IMR-90 (cell line): ENCODE results near the gene FBN1. TPM values are rescaled to one million over a fixed set of nuclear protein-coding genes. Genes with fewer than 3 reads are reported as not detected.

Source experiments
- ATAC-seq: fragments of 200-7000 bp; cut with Tn5 transposase; 2 replicates; pipeline ENCODE4 v1.9.1; 2020; ENCODE audit warnings: low read depth, mild to moderate bottlenecking, moderate library complexity
- BruUV-seq: library from RNA; stranded (reverse); fragments of 400-500 nt; replicated peaks from 2 replicates; lab custom pipeline; 2021; lab: Mats Ljungman, UMichigan
- CTCF ChIA-PET: fragments of 300-600 bp; formaldehyde crosslinking; extraction: SDS; loops from one replicate; lab custom pipeline; 2021; ENCODE audit warnings: antibody characterized with exemption; lab: Yijun Ruan, JAX
- POLR2A ChIA-PET: fragments of 300-600 bp; sonication (Branson Sonifier 250); formaldehyde crosslinking; loops from one replicate; lab custom pipeline; 2022; ENCODE audit warnings: antibody characterized with exemption; ENCODE audit not compliant: unreplicated experiment; lab: Charles Lee
- DNase-seq: peaks from one replicate; pipeline ENCODE4 v3.0.0; 2013
- H2AFZ ChIP-seq: replicated peaks from 2 replicates; pipeline ENCODE3; 2013; ENCODE audit warnings: low read length, mild to moderate bottlenecking; ENCODE audit not compliant: poor library complexity
- H2AK5ac ChIP-seq: 2 replicates; pipeline ENCODE4 v1.6.1; 2013; ENCODE audit warnings: low read depth, low read length, inconsistent platforms
- H2AK9ac ChIP-seq: replicated peaks from 2 replicates; pipeline ENCODE3; 2013; ENCODE audit warnings: mild to moderate bottlenecking, low read depth, low read length, moderate library complexity; ENCODE audit not compliant: poor library complexity
- H2BK120ac ChIP-seq: 2 replicates; pipeline ENCODE4 v1.6.1; 2013; ENCODE audit warnings: low read depth, low read length, inconsistent platforms
- H2BK15ac ChIP-seq: 3 replicates; pipeline ENCODE4 v1.6.1; 2013; ENCODE audit warnings: low read depth, low read length, inconsistent platforms
- H2BK20ac ChIP-seq: 2 replicates; pipeline ENCODE4 v1.6.1; 2013; ENCODE audit warnings: low read depth, mild to moderate bottlenecking, inconsistent platforms, low read length, moderate library complexity
- H2BK5ac ChIP-seq: 2 replicates; pipeline ENCODE4 v1.6.1; 2013; ENCODE audit warnings: mild to moderate bottlenecking, low read depth, low read length, inconsistent platforms; ENCODE audit not compliant: poor library complexity, severe bottlenecking
- H3K14ac ChIP-seq: replicated peaks from 2 replicates; pipeline ENCODE4 v1.6.1; 2013; ENCODE audit warnings: low read depth, low read length, inconsistent platforms
- H3K18ac ChIP-seq: 2 replicates; pipeline ENCODE4 v1.6.1; 2013; ENCODE audit warnings: low read depth, low read length, control low read depth
- H3K23ac ChIP-seq: 2 replicates; pipeline ENCODE4 v1.6.1; 2013; ENCODE audit warnings: low read depth, low read length, inconsistent platforms
- H3K27ac ChIP-seq: 2 replicates; pipeline ENCODE4 v1.5.1; 2013; ENCODE audit warnings: mild to moderate bottlenecking, control low read depth, low read length; ENCODE audit not compliant: insufficient read depth
- H3K27me3 ChIP-seq: 2 replicates; pipeline ENCODE4 v1.6.1; 2013; ENCODE audit warnings: low read length; ENCODE audit not compliant: control insufficient read depth, insufficient read depth
- H3K36me3 ChIP-seq: 2 replicates; pipeline ENCODE4 v1.6.1; 2013; ENCODE audit warnings: low read length, mixed read lengths; ENCODE audit not compliant: control insufficient read depth, insufficient read depth
- H3K4ac ChIP-seq: 2 replicates; pipeline ENCODE4 v1.6.1; 2013; ENCODE audit warnings: low read depth, low read length, inconsistent platforms
- H3K4me1 ChIP-seq: 2 replicates; pipeline ENCODE4 v1.6.1; 2013; ENCODE audit warnings: low read length, mixed read lengths; ENCODE audit not compliant: control insufficient read depth, insufficient read depth
- H3K4me2 ChIP-seq: 2 replicates; pipeline ENCODE4 v1.6.1; 2013; ENCODE audit warnings: low read depth, mild to moderate bottlenecking, control low read depth, low read length, moderate library complexity
- H3K4me3 ChIP-seq: 2 replicates; pipeline ENCODE4 v1.5.1; 2013; ENCODE audit warnings: low read depth, mild to moderate bottlenecking, control low read depth, low read length, moderate library complexity; ENCODE audit not compliant: insufficient read depth
- H3K56ac ChIP-seq: 2 replicates; pipeline ENCODE4 v1.6.1; 2013; ENCODE audit warnings: low read length, inconsistent platforms; ENCODE audit not compliant: insufficient read depth; ENCODE audit errors: extremely low read depth
- H3K79me1 ChIP-seq, 2 experiments: 2 replicates each; pipeline ENCODE4 v1.6.1; 2013; ENCODE audit warnings: low read length in 2 of 2, inconsistent platforms in 1 of 2, low read depth in 1 of 2
- H3K9ac ChIP-seq: 2 replicates; pipeline ENCODE4 v1.6.1; 2013; ENCODE audit warnings: low read depth, low read length, control low read depth
- H3K9me1 ChIP-seq: 2 replicates; pipeline ENCODE4 v1.6.1; 2013; ENCODE audit warnings: low read length, inconsistent platforms; ENCODE audit not compliant: insufficient read depth
- H3K9me3 ChIP-seq: 2 replicates; pipeline ENCODE4 v1.6.1; 2013; ENCODE audit warnings: low read length; ENCODE audit not compliant: control insufficient read depth, insufficient read depth
- H4K20me1 ChIP-seq: 2 replicates; pipeline ENCODE4 v1.6.1; 2013; ENCODE audit warnings: low read length, inconsistent platforms; ENCODE audit not compliant: insufficient read depth
- H4K5ac ChIP-seq: 2 replicates; pipeline ENCODE4 v1.6.1; 2013; ENCODE audit warnings: mild to moderate bottlenecking, low read depth, low read length, control low read depth
- H4K8ac ChIP-seq, 2 experiments: 2 replicates each; pipeline ENCODE4 v1.6.1; 2013; ENCODE audit warnings: low read depth in 2 of 2, low read length in 2 of 2, control low read depth in 1 of 2, inconsistent platforms in 1 of 2
- H4K91ac ChIP-seq: 2 replicates; pipeline ENCODE4 v1.6.1; 2013; ENCODE audit warnings: low read depth, low read length, inconsistent platforms; ENCODE audit not compliant: insufficient read depth
- BHLHE40 ChIP-seq: fragments of 150-350 bp; IDR thresholded peaks from 2 replicates; pipeline ENCODE4 v1.6.1; 2016; ENCODE audit warnings: mild to moderate bottlenecking, low read depth, low read length
- CHD1 ChIP-seq: IDR thresholded peaks from 2 replicates; pipeline ENCODE4 v1.6.1; 2012; ENCODE audit warnings: low read depth, low read length, improper control_type of control experiment
- CTCF ChIP-seq: conservative IDR thresholded peaks from 2 replicates; pipeline ENCODE4 v1.5.1; 2012; ENCODE audit warnings: mild to moderate bottlenecking, low read depth, low read length, improper control_type of control experiment
- FOS ChIP-seq: fragments of 150-350 bp; IDR thresholded peaks from 2 replicates; pipeline ENCODE4 v1.6.1; 2016; ENCODE audit warnings: low read depth, low read length
- MAZ ChIP-seq: IDR thresholded peaks from 2 replicates; pipeline ENCODE4 v1.6.1; 2012; ENCODE audit warnings: low read depth, mild to moderate bottlenecking, low read length, improper control_type of control experiment, moderate library complexity, borderline replicate concordance
- MXI1 ChIP-seq: IDR thresholded peaks from 2 replicates; pipeline ENCODE4 v1.6.1; 2012; ENCODE audit warnings: low read depth, mild to moderate bottlenecking, low read length, moderate library complexity, borderline replicate concordance
- NFE2L2 ChIP-seq: fragments of 150-350 bp; IDR thresholded peaks from 2 replicates; pipeline ENCODE4 v1.6.1; 2016; ENCODE audit warnings: low read depth, mild to moderate bottlenecking, low read length
- POLR2A ChIP-seq: IDR thresholded peaks from 2 replicates; pipeline ENCODE4 v1.6.1; 2012; ENCODE audit warnings: mild to moderate bottlenecking, low read depth, low read length
- RAD21 ChIP-seq: IDR thresholded peaks from 2 replicates; pipeline ENCODE4 v1.6.1; 2012; ENCODE audit warnings: low read length, improper control_type of control experiment
- RCOR1 ChIP-seq: IDR thresholded peaks from 2 replicates; pipeline ENCODE4 v1.6.1; 2012; ENCODE audit warnings: mild to moderate bottlenecking, low read length, improper control_type of control experiment; ENCODE audit not compliant: insufficient replicate concordance
- RFX5 ChIP-seq: IDR thresholded peaks from 2 replicates; pipeline ENCODE4 v1.8.0; 2012; ENCODE audit warnings: low read depth, mild to moderate bottlenecking, low read length, moderate library complexity
- WGBS, 2 experiments: methylation state at CpG; one replicate each; pipeline versions ENCODE4 v1.1.5 to v1.1.7; 2013; ENCODE audit warnings: missing lambda C conversion rate in 2 of 2; ENCODE audit not compliant: insufficient read length in 1 of 2; ENCODE audit errors: extremely low coverage in 2 of 2; 5-methylcytosine and 5-hydroxymethylcytosine counted together
- dilution Hi-C: fragments of 300-500 bp; cut with HindIII; formaldehyde crosslinking; loops from one replicate; pipeline ENCODE4 v1.14.3; 2018; ENCODE audit warnings: low sequenced_read_pairs; ENCODE audit not compliant: unreplicated experiment
- in situ Hi-C: fragments of 300-500 bp; cut with MboI; formaldehyde crosslinking; loops from 3 replicates; pipeline ENCODE4 v1.14.3; 2019; ENCODE audit warnings: low sequenced_read_pairs, inconsistent platforms, mixed read lengths
- intact Hi-C: fragments of 100-400 bp; cut with micrococcal nuclease; formaldehyde crosslinking; loops from 2 replicates; pipeline ENCODE4 v1.10.0; 2022
- polyA plus RNA-seq, 3 experiments: library from polyadenylated mRNA; depleted of rRNA; stranded (reverse); fragments of >200 nt; gene quantifications; 2 replicates each; pipeline ENCODE4 v1.2.3, GENCODE V29; 2012; ENCODE audit warnings: low replicate concordance in 1 of 3
- total RNA-seq: library from RNA; depleted of rRNA; stranded (reverse); fragments of >200 nt; gene quantifications from 2 replicates; pipeline ENCODE4 v1.2.3, GENCODE V29; 2012
- TF ChIP-seq, protein P1 (sequence below): fragments of 150-350 bp; IDR thresholded peaks from 2 replicates; pipeline ENCODE4 v1.6.1; 2017; ENCODE audit warnings: mild to moderate bottlenecking, antibody characterized with exemption, low read length, low read depth

FBN1 gene
- total and polyA plus RNA-seq, 2 of the 4 experiments (the other 2 are of a cell fraction), result 134 to 283 TPM

DNA sequence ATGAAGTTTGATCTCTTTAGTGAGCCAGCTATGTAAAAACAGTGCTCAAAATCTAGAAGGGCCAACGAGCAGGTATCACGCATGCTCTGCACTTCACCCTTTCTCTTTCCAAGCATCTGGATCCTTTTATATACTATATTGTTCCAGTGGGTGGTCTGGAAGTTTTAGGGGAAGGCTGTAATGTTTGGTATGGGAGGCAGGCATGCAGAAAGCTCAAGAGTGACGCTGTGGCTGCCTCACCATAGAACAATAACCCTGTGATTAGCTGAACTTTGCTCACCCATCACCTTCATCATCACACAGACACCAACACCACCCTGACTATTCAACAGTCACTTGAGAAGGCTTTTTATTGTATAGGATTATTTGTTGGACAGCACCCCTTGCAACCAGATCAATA is 81.6 kb downstream of the FBN1 start:
- intact Hi-C loops, result no loop called here
- no peaks in the 10 kb centered on the region for H3K9me3 ChIP-seq
- no peak overlapping the region for H3K4me2 ChIP-seq
- H2BK20ac ChIP-seq, result no peak overlapping the region
- WGBS, 2 experiments, result no CpG with 5 or more reads among the region's 3 CpGs
- H3K18ac ChIP-seq, result no peak overlapping the region
- CTCF ChIA-PET, result interaction anchor here (0.6 kb wide), 1 partner anchor 35 kb away, joined by 3 read pairs; no protein-coding TSS in a partner anchor
- TF ChIP-seq BHLHE40 (no peak), RCOR1 (no peak), POLR2A (no peak), RFX5 (no peak), FOS (no peak), MAZ (no peak), RAD21 (no peak), NFE2L2 (no peak), CTCF (no peak), MXI1 (no peak), CHD1 (no peak)
- TF ChIP-seq, protein P1, sequence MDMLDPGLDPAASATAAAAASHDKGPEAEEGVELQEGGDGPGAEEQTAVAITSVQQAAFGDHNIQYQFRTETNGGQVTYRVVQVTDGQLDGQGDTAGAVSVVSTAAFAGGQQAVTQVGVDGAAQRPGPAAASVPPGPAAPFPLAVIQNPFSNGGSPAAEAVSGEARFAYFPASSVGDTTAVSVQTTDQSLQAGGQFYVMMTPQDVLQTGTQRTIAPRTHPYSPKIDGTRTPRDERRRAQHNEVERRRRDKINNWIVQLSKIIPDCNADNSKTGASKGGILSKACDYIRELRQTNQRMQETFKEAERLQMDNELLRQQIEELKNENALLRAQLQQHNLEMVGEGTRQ, result no peak
- peak overlapping the region; percentile 41; the same call in 1 of the 2 replicates for H3K23ac ChIP-seq
- no peaks in the 10 kb centered on the region for H3K36me3 ChIP-seq
- 0 out of 2 replicates have a peak overlapping the region, but pooled peaks have one; percentile 15 for H2BK120ac ChIP-seq
- H3K27me3 ChIP-seq, result no peaks in the 10 kb centered on the region
- peak overlapping the region; percentile 17; the same call in 1 of the 2 replicates for H2AK5ac ChIP-seq
- no peak overlapping the region for H4K5ac ChIP-seq
- no peak overlapping the region for H3K4me3 ChIP-seq
- H3K9ac ChIP-seq, result no peak overlapping the region
- H2BK5ac ChIP-seq, result peak overlapping the region; percentile 14
- H2BK15ac ChIP-seq, result 0 out of 3 replicates have a peak overlapping the region, but pooled peaks have one; percentile 34
- H3K79me1 ChIP-seq, result peaks cover 32 to 67% of the 10 kb centered on the region in 2 experiments
- H3K14ac ChIP-seq, result peak overlapping the region; percentile 7; the same call in 1 of the 2 replicates
- DNase-seq (no peak), ATAC-seq (no peak)
- H2AK9ac ChIP-seq, result peak overlapping the region; percentile 50
- H4K8ac ChIP-seq, result no peak overlapping the region; a peak in 1 of 4 replicates
- dilution Hi-C loops, result no loop called here
- H2AFZ ChIP-seq, result no peak overlapping the region
- H3K4me1 ChIP-seq, result peaks cover 17% of the 10 kb centered on the region
- H3K27ac ChIP-seq, result no peak overlapping the region
- no peak overlapping the region for H3K4ac ChIP-seq
- in situ Hi-C loops, result no loop called here
- BruUV-seq, result no TSS peak
- peaks cover 10% of the 10 kb centered on the region for H3K9me1 ChIP-seq
- H3K56ac ChIP-seq, result no peak overlapping the region
- POLR2A ChIA-PET, result no interaction called here
- H4K20me1 ChIP-seq, result peaks cover 7% of the 10 kb centered on the region; the same call in 1 of the 2 replicates
- peak overlapping the region; percentile 12; the same call in 1 of the 2 replicates for H4K91ac ChIP-seq
